HG03342 (cell line): ENCODE data around the gene RFC5.
A peak's percentile ranks its signal among the peaks of the same experiment; 100 is the strongest.
"Not testable (repeated sequence)": the region's sequence is repeated elsewhere in the genome, so short reads cannot be mapped to it uniquely, and the experiment has no call there.

Source experiments
- ATAC-seq: cut with Tn5 transposase; IDR thresholded peaks from one replicate; pipeline ENCODE4 v1.9.1; 2021; ENCODE audit warnings: mild to moderate bottlenecking, moderate library complexity; ENCODE audit not compliant: unreplicated experiment

The RFC5 gene

GRCh38 chr12:118015306-118015705 lies 1.2 kb upstream of the RFC5 start:
- ATAC-seq, result no peak

GRCh38 chr12:118015944-118016343 lies 559 bp upstream of the RFC5 start:
- no peak for ATAC-seq

- no peak for ATAC-seq
Measured at GRCh38 chr12:118017926-118018325, 1.4 kb downstream of the RFC5 start.

- ATAC-seq, result no peak
Measured at GRCh38 chr12:118020036-118020435, 3.5 kb downstream of the RFC5 start.

- not testable (repeated sequence) for ATAC-seq
Measured at GRCh38 chr12:118022097-118022727, 5.7 kb downstream of the RFC5 start.

- ATAC-seq, result no peak
Measured at GRCh38 chr12:118022728-118023109, 6.2 kb downstream of the RFC5 start.

- ATAC-seq, result no peak
Measured at GRCh38 chr12:118023301-118023860, 6.9 kb downstream of the RFC5 start.

- ATAC-seq, result no peak
Measured at GRCh38 chr12:118025168-118025567, 8.7 kb downstream of the RFC5 start.

GRCh38 chr12:118029166-118029565 lies 12.7 kb downstream of the RFC5 start:
- ATAC-seq, result no peak

GRCh38 chr12:118032188-118032587 lies 15.7 kb downstream of the RFC5 start:
- no peak for ATAC-seq

GRCh38 chr12:118033323-118033722 lies 16.8 kb downstream of the RFC5 start:
- ATAC-seq, result no peak

GRCh38 chr12:118033902-118034301 lies 17.4 kb downstream of the RFC5 start:
- ATAC-seq, result no peak

GRCh38 chr12:118034429-118035189 lies 18.1 kb downstream of the RFC5 start:
- no peak for ATAC-seq

- peak; percentile 76 for ATAC-seq
Measured at GRCh38 chr12:118035190-118036041, 18.9 kb downstream of the RFC5 start.

- ATAC-seq, result no peak
Measured at GRCh38 chr12:118036672-118037411, 20.3 kb downstream of the RFC5 start.

GRCh38 chr12:118038137-118038536 lies 21.6 kb downstream of the RFC5 start:
- ATAC-seq, result no peak

GRCh38 chr12:118042091-118042490 lies 25.6 kb downstream of the RFC5 start:
- ATAC-seq, result no peak

GRCh38 chr12:118044075-118044474 lies 27.6 kb downstream of the RFC5 start:
- no peak for ATAC-seq

GRCh38 chr12:118044577-118044976 lies 28.1 kb downstream of the RFC5 start:
- no peak for ATAC-seq

GRCh38 chr12:118046430-118046829 lies 29.9 kb downstream of the RFC5 start:
- ATAC-seq, result no peak
